Measurements from ENCODE around the gene CABP4. TPM values are rescaled to one million over a fixed set of nuclear protein-coding genes. Genes with fewer than 3 reads are reported as not detected.
A peak's percentile ranks its signal among the peaks of the same experiment; 100 is the strongest.
"Not testable (repeated sequence)": the region's sequence is repeated elsewhere in the genome, so short reads cannot be mapped to it uniquely, and the experiment has no call there.

CABP4 gene
- total RNA-seq, 1 experiment from 2014 or later, result 24.8 TPM

GRCh38 chr11:67423466-67423865 is 31.7 kb upstream of the CABP4 start:
- intact Hi-C loops (cut with micrococcal nuclease; ENCODE audit: unreplicated experiment), result loop anchor here (10.0 kb wide), 1 partner anchor 81 kb away; the partner anchor contains the start of genes CDK2AP2 and PITPNM1
- H3K36me3 Mint-ChIP-seq (ENCODE audit: insufficient read depth, unreplicated experiment), result peaks cover 35% of the 10 kb centered on the region
- H3K4me1 Mint-ChIP-seq (ENCODE audit: low read depth, unreplicated experiment), result peaks cover 19% of the 10 kb centered on the region
- no TSS peak for BruUV-seq (replicated peaks)
- TF ChIP-seq CTCF (IDR thresholded peaks at IDR 0.05; ENCODE audit: unreplicated experiment), result no peak
- CTCF ChIA-PET, result interaction anchor here (0.8 to 1.6 kb wide), 3 partner anchors 22 to 77 kb away, joined by 3 to 9 read pairs (median 3); partner anchors contain the start of genes POLD4 and PPP1CA
- no peak for DNase-seq
- no peak overlapping the region for H3K4me3 Mint-ChIP-seq (ENCODE audit: low read depth, unreplicated experiment)
- no peaks in the 10 kb centered on the region for H3K9me3 Mint-ChIP-seq (ENCODE audit: low read depth, unreplicated experiment)
- H3K27ac Mint-ChIP-seq (ENCODE audit: unreplicated experiment), result no peak overlapping the region
- no peaks in the 10 kb centered on the region for H3K27me3 Mint-ChIP-seq (ENCODE audit: unreplicated experiment)

GRCh38 chr11:67423891-67424613 is 31.1 kb upstream of the CABP4 start:
- no peak for TF ChIP-seq CTCF (IDR thresholded peaks at IDR 0.05; ENCODE audit: unreplicated experiment)
- Mint-ChIP-seq H3K4me1 (ENCODE audit: low read depth, unreplicated experiment) (peaks cover 19% of the 10 kb centered on the region), H3K36me3 (ENCODE audit: insufficient read depth, unreplicated experiment) (peaks cover 41% of the 10 kb centered on the region), H3K27ac (ENCODE audit: unreplicated experiment) (no peak overlapping the region), H3K27me3 (ENCODE audit: unreplicated experiment) (no peaks in the 10 kb centered on the region), H3K9me3 (ENCODE audit: low read depth, unreplicated experiment) (no peaks in the 10 kb centered on the region), H3K4me3 (ENCODE audit: low read depth, unreplicated experiment) (no peak overlapping the region)
- no peak for DNase-seq
- intact Hi-C loops (cut with micrococcal nuclease; ENCODE audit: unreplicated experiment), result loop anchor here (10.0 kb wide), 1 partner anchor 81 kb away; the partner anchor contains the start of genes CDK2AP2 and PITPNM1
- CTCF ChIA-PET, result interaction anchor here (1.6 kb wide), 1 partner anchor 23 kb away, joined by 9 read pairs; the partner anchor contains the start of gene PPP1CA
- no TSS peak for BruUV-seq (replicated peaks)

GRCh38 chr11:67427364-67427859 is 27.7 kb upstream of the CABP4 start:
- CTCF ChIA-PET; H3K27me3 Mint-ChIP-seq (ENCODE audit: unreplicated experiment); BruUV-seq (replicated peaks); H3K9me3 Mint-ChIP-seq (ENCODE audit: low read depth, unreplicated experiment); H3K4me1 Mint-ChIP-seq (ENCODE audit: low read depth, unreplicated experiment); H3K27ac Mint-ChIP-seq (ENCODE audit: unreplicated experiment); DNase-seq: not testable (repeated sequence)
- Mint-ChIP-seq H3K36me3 (ENCODE audit: insufficient read depth, unreplicated experiment) (peaks cover 42% of the 10 kb centered on the region), H3K4me3 (ENCODE audit: low read depth, unreplicated experiment) (peak overlapping the region; percentile 93)
- intact Hi-C loops (cut with micrococcal nuclease; ENCODE audit: unreplicated experiment), result loop anchor here (10.0 kb wide), 1 partner anchor 77 kb away; the partner anchor contains the start of genes CDK2AP2 and PITPNM1

GRCh38 chr11:67428052-67429001 is 26.8 kb upstream of the CABP4 start, which contains the start of gene RPS6KB2:
Gene RPS6KB2 (plus strand): TSS chr11:67428494. CDS start chr11:67428546, 52 bp downstream.
- peaks cover under 1% of the 10 kb centered on the region for H3K4me1 Mint-ChIP-seq (ENCODE audit: low read depth, unreplicated experiment)
- no peak for TF ChIP-seq CTCF (IDR thresholded peaks at IDR 0.05; ENCODE audit: unreplicated experiment)
- no peaks in the 10 kb centered on the region for H3K27me3 Mint-ChIP-seq (ENCODE audit: unreplicated experiment)
- intact Hi-C loops (cut with micrococcal nuclease; ENCODE audit: unreplicated experiment), result loop anchor here (10.0 kb wide), 1 partner anchor 76 kb away; the partner anchor contains the start of genes CDK2AP2 and PITPNM1
- no peaks in the 10 kb centered on the region for H3K9me3 Mint-ChIP-seq (ENCODE audit: low read depth, unreplicated experiment)
- DNase-seq, result peak; percentile 98
- BruUV-seq (replicated peaks), result no TSS peak
- H3K4me3 Mint-ChIP-seq (ENCODE audit: low read depth, unreplicated experiment), result peak within 1 kb of the TSS; percentile 93
- CTCF ChIA-PET, result interaction anchor here (0.6 kb wide), 2 partner anchors 27 to 605 kb away, joined by 3 read pairs; partner anchors contain the start of gene PPP1CA
- peak within 1 kb of the TSS; percentile 92 for H3K27ac Mint-ChIP-seq (ENCODE audit: unreplicated experiment)
- peaks cover 34% of the 10 kb centered on the region for H3K36me3 Mint-ChIP-seq (ENCODE audit: insufficient read depth, unreplicated experiment)
